Kidney (tissue), 14 donors: ENCODE results near the gene CNIH3. TPM values are rescaled to one million over a fixed set of nuclear protein-coding genes. Genes with fewer than 3 reads are reported as not detected.

Experiments
- DNase-seq, 5 donors: peaks; one replicate each; pipeline ENCODE4 v3.0.0-alpha.2; 2013 to 2020
- FAIRE-seq: peaks from 2 replicates; lab custom pipeline; 2012; peaks lifted over from hg19 to GRCh38; lab: Jason Lieb, UNC
- H3K27ac ChIP-seq, 2 donors: one replicate each; pipeline ENCODE4 v1.7.0; 2013; ENCODE audit warnings: low read depth in 2 of 2, low read length in 2 of 2, inconsistent platforms in 1 of 2
- H3K27me3 ChIP-seq: one replicate; pipeline ENCODE4 v1.7.1; 2013; ENCODE audit warnings: low read length, inconsistent platforms; ENCODE audit not compliant: control insufficient read depth, insufficient read depth
- H3K36me3 ChIP-seq, 3 donors: one replicate each; pipeline versions ENCODE4 v1.7.0 to v1.7.1; 2013; ENCODE audit warnings: low read length in 3 of 3, control low read depth in 1 of 3, inconsistent platforms in 1 of 3; ENCODE audit not compliant: insufficient read depth in 3 of 3, control insufficient read depth in 2 of 3
- H3K4me1 ChIP-seq, 3 donors: one replicate each; pipeline versions ENCODE4 v1.7.0 to v1.7.1; 2013; ENCODE audit warnings: low read length in 3 of 3, inconsistent platforms in 1 of 3, low read depth in 1 of 3; ENCODE audit not compliant: control insufficient read depth in 2 of 3, insufficient read depth in 2 of 3
- H3K4me3 ChIP-seq, 3 donors: one replicate each; pipeline versions ENCODE4 v1.7.0 to v1.8.1; 2013; ENCODE audit warnings: low read length in 3 of 3, control low read depth in 1 of 3, inconsistent platforms in 1 of 3
- H3K9ac ChIP-seq, 3 donors: one replicate each; pipeline versions ENCODE4 v1.7.0 to v1.7.1; 2013; ENCODE audit warnings: low read length in 3 of 3, control low read depth in 1 of 3, inconsistent platforms in 1 of 3
- H3K9me3 ChIP-seq, 3 donors: one replicate each; pipeline versions ENCODE4 v1.7.0 to v1.7.1; 2013; ENCODE audit warnings: low read length in 3 of 3, control low read depth in 1 of 3, inconsistent platforms in 1 of 3; ENCODE audit not compliant: control insufficient read depth in 2 of 3, insufficient read depth in 1 of 3
- CTCF ChIP-seq: IDR thresholded peaks from 3 replicates; pipeline ENCODE4 v1.5.1; 2012; ENCODE audit warnings: mild to moderate bottlenecking, moderate library complexity, borderline replicate concordance; ENCODE audit not compliant: insufficient read depth; ENCODE audit errors: extremely low read depth
- intact Hi-C: fragments of 100-400 bp; cut with DNase I; formaldehyde crosslinking; loops from one replicate; pipeline ENCODE4 v1.11.1; 2022
- polyA plus RNA-seq: library from polyadenylated mRNA; stranded (reverse); fragments of 350-450 nt; fragmentation: Illumina TruSeq; extraction: RNeasy Lipid Tissue Mini Kit (QIAGEN cat#74804); gene quantifications from one replicate; pipeline ENCODE4 v1.2.3, GENCODE V29; 2014; ENCODE audit warnings: low read depth, low replicate concordance; ENCODE audit not compliant: insufficient read depth
- total RNA-seq: library from RNA; stranded (reverse); fragmentation: NEBNext Ultra II Directional; extraction: Animal tissue kit (Norgen Biotek cat#: 25700); gene quantifications from one replicate; pipeline ENCODE4 v1.2.1, GENCODE V29; 2021
- donor health status: control.
- donor health status: control.
- donor health status: control.
- donor health status: control.
- donor health status: control.
- donor health status: DM: yes; HTN: yes; CAD: no.
- donor health status: Normal renal cell carcinoma (clear cell type).

Gene CNIH3
- total and polyA plus RNA-seq, 2 donors from 2014 or later, result 4.3 to 7.6 TPM

GRCh38 chr1:224666078-224666477 is 50.0 kb downstream of the CNIH3 start:
- no peak for TF ChIP-seq CTCF
- no peak for FAIRE-seq

DNA sequence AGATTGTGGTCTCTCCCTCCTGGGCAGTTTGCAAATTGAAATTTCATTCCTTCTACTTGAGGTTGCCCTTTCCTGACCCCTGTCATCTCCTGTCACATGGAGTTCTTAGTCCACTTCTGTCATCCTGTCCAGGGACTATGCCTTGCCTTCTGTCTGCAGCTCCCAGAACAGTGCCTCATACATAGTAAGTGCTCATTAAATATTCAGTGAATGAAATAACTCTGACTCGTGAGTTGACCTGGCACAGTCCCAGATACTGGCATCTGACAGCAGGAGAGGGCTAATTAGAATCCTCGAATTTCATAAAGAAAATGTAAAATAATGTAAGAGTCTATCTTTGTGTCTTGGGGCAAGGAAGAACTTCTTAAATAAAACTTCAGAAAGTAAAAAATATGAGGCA is 50.8 kb downstream of the CNIH3 start:
- Histone ChIP-seq H3K9me3 (no peaks in the 10 kb centered on the region), H3K27ac (no peak overlapping the region), H3K9ac (no peak overlapping the region), H3K4me3 (no peak overlapping the region), H3K36me3 (no peaks in the 10 kb centered on the region), H3K4me1 (no peaks in the 10 kb centered on the region), H3K27me3 (no peaks in the 10 kb centered on the region)
- intact Hi-C loops, result no loop called here
- FAIRE-seq (no peak), DNase-seq (no peak)
- TF ChIP-seq CTCF, result no peak

More at GRCh38 chr1:224666078-224666477, 50.0 kb downstream of the CNIH3 start:
- intact Hi-C loops, result no loop called here
- no peak for DNase-seq
- Histone ChIP-seq H3K9me3 (no peaks in the 10 kb centered on the region), H3K27me3 (no peaks in the 10 kb centered on the region), H3K4me3 (no peak overlapping the region), H3K27ac (no peak overlapping the region), H3K36me3 (no peaks in the 10 kb centered on the region), H3K4me1 (no peaks in the 10 kb centered on the region), H3K9ac (no peak overlapping the region)

- Histone ChIP-seq H3K4me1 (no peaks in the 10 kb centered on the region), H3K27ac (no peak overlapping the region), H3K9me3 (no peaks in the 10 kb centered on the region), H3K27me3 (no peaks in the 10 kb centered on the region), H3K4me3 (no peak overlapping the region), H3K9ac (no peak overlapping the region), H3K36me3 (no peaks in the 10 kb centered on the region)
- TF ChIP-seq CTCF, result no peak
- FAIRE-seq (no peak), DNase-seq (peak in 2 of 5 donors; percentile 16 to 64)
- intact Hi-C loops, result no loop called here
Observed at GRCh38 chr1:224668984-224669383, 52.9 kb downstream of the CNIH3 start.

DNA sequence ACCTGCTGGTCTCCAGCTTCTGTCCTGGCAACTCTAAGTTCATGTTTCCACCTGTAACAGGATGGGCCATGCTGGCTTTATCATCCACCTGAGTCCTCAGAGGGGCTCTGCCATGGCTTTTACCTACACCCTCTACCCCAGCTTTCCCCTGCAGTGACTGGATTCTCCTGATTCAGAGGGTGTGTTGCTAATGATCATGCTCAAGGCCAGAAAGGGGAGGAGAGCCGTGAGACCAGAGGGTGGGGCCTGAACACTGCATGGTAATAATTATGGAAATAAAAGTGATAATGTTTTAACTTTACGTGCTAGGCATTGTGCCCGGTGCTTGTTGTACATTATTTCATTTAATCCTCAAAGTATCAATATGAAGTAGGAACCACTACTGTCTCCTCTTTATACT is 53.3 kb downstream of the CNIH3 start:
- intact Hi-C loops, result no loop called here
- no peaks in the 10 kb centered on the region for H3K9me3 ChIP-seq
- H3K4me1 ChIP-seq, result no peaks in the 10 kb centered on the region
- H3K27ac ChIP-seq, result no peak overlapping the region
- DNase-seq, result no peak
- no peak overlapping the region for H3K9ac ChIP-seq
- H3K27me3 ChIP-seq, result no peaks in the 10 kb centered on the region
- no peak for FAIRE-seq
- no peaks in the 10 kb centered on the region for H3K36me3 ChIP-seq
- no peak for TF ChIP-seq CTCF
- H3K4me3 ChIP-seq, result no peak overlapping the region
